Endometrium (tissue), 2 donors: ENCODE data around the gene ELMO1.

Experiments used
- FAIRE-seq: peaks from 2 replicates; lab custom pipeline; 2012; peaks lifted over from hg19 to GRCh38; lab: Jason Lieb, UNC
- donor health status: control.
- donor health status: control.

The ELMO1 gene

GRCh38 chr7:36871355-36871738, 577.3 kb downstream of the ELMO1 start:
- FAIRE-seq = no peak

GRCh38 chr7:36870625-36871354, 577.9 kb downstream of the ELMO1 start:
- FAIRE-seq = no peak

- no peak for FAIRE-seq
Observed at GRCh38 chr7:36868727-36869411, 579.8 kb downstream of the ELMO1 start.

- FAIRE-seq = no peak
Observed at GRCh38 chr7:36865019-36865418, 583.6 kb downstream of the ELMO1 start.

- no peak for FAIRE-seq
Observed at GRCh38 chr7:36863901-36864701, 584.6 kb downstream of the ELMO1 start.

GRCh38 chr7:36862771-36863261, 585.8 kb downstream of the ELMO1 start:
- no peak for FAIRE-seq

- no peak for FAIRE-seq
Observed at GRCh38 chr7:36861656-36862055, 587.0 kb downstream of the ELMO1 start.

- FAIRE-seq = no peak
Observed at GRCh38 chr7:36860681-36861080, 588.0 kb downstream of the ELMO1 start.

- no peak for FAIRE-seq
Observed at GRCh38 chr7:36855330-36855729, 593.3 kb downstream of the ELMO1 start.

GRCh38 chr7:36854652-36855051, 594.0 kb downstream of the ELMO1 start:
- FAIRE-seq = no peak

GRCh38 chr7:36852931-36853330, 595.7 kb downstream of the ELMO1 start:
- no peak for FAIRE-seq

GRCh38 chr7:36852017-36852416, 596.6 kb downstream of the ELMO1 start:
- no peak for FAIRE-seq

- FAIRE-seq = no peak
Observed at GRCh38 chr7:36851382-36851781, 597.3 kb downstream of the ELMO1 start.

- FAIRE-seq = no peak
Observed at GRCh38 chr7:36847946-36848345, 600.7 kb downstream of the ELMO1 start.

- FAIRE-seq = no peak
Observed at GRCh38 chr7:36844374-36844773, 604.3 kb downstream of the ELMO1 start.

- FAIRE-seq = no peak
Observed at GRCh38 chr7:36840904-36841303, 607.8 kb downstream of the ELMO1 start.

- FAIRE-seq = no peak
Observed at GRCh38 chr7:36838616-36839225, 609.9 kb downstream of the ELMO1 start.

- no peak for FAIRE-seq
Observed at GRCh38 chr7:36831049-36831448, 617.6 kb downstream of the ELMO1 start.

GRCh38 chr7:36827726-36828703, 620.6 kb downstream of the ELMO1 start:
- FAIRE-seq = no peak

GRCh38 chr7:36825501-36825900, 623.2 kb downstream of the ELMO1 start:
- FAIRE-seq = no peak

GRCh38 chr7:36823353-36823752, 625.3 kb downstream of the ELMO1 start:
- no peak for FAIRE-seq
